Suprapubic skin (tissue), 3 donors: Measurements from ENCODE around the gene NEUROG1.

ENCODE experiments used
- POLR2A ChIP-seq, 2 donors: fragments of 450-650 bp; IDR thresholded peaks; one replicate each; pipeline ENCODE4 v1.6.1; 2017; ENCODE audit warnings: antibody characterized with exemption in 2 of 2, mild to moderate bottlenecking in 2 of 2, moderate library complexity in 2 of 2
- TF ChIP-seq, protein P1 (sequence below), 2 donors: fragments of 200-600 bp in 1 of 2; fragments of 450-650 bp in 1 of 2; sonication (generic) in 1 of 2; IDR thresholded peaks; one replicate each; pipeline ENCODE4 v1.5.1; 2016 to 2019; ENCODE audit warnings: antibody characterized with exemption in 2 of 2, mild to moderate bottlenecking in 1 of 2, moderate library complexity in 1 of 2

DNA sequence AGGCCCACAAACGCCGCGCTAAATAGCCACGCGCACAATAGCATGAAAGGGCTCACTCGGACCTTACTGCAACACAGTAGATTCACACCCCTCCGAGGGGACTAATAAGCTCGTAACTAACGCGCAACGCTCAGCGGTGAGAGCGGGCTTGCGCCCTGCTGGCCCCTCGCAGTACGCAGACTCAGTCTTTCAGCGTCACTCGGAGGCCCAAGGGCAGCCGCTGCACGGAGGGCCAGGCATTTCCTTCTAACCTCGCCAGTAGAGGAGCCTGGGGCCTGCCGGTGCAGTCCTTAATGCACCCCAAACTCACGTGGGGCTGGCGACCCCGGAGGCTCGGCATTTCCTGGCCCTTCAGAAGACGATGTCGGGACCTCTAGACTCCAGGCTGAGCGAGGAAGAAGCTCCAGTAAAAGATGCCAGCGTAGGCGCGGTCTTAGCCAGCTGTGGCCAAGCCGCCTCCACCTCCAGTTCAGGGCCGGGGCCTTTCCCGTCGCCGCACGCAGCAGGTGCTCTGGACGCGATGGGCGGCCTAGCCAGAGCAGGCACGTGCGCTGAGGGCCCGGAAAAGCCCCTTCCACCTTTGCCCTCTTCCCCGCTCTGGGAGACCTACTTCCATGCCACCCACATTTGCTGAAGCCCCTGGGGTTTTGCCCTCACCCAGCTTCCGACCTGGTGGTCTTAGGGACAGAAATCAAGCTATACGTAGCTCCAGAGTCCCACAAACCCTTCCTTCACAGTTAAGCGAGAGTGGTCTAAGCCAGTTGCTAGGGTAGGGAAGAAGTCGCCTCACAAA is 45.3 kb downstream of the NEUROG1 start:
- TF ChIP-seq, protein P1, sequence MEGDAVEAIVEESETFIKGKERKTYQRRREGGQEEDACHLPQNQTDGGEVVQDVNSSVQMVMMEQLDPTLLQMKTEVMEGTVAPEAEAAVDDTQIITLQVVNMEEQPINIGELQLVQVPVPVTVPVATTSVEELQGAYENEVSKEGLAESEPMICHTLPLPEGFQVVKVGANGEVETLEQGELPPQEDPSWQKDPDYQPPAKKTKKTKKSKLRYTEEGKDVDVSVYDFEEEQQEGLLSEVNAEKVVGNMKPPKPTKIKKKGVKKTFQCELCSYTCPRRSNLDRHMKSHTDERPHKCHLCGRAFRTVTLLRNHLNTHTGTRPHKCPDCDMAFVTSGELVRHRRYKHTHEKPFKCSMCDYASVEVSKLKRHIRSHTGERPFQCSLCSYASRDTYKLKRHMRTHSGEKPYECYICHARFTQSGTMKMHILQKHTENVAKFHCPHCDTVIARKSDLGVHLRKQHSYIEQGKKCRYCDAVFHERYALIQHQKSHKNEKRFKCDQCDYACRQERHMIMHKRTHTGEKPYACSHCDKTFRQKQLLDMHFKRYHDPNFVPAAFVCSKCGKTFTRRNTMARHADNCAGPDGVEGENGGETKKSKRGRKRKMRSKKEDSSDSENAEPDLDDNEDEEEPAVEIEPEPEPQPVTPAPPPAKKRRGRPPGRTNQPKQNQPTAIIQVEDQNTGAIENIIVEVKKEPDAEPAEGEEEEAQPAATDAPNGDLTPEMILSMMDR (IDR thresholded peaks at IDR 0.05): no peak
- no peak for TF ChIP-seq POLR2A (IDR thresholded peaks at IDR 0.05)
